HL-60 (cell line): ENCODE measurements around the gene VWA5B2.

Experiments used
- DNase-seq, 2 experiments: peaks; one replicate each; pipeline ENCODE4 v3.0.0-alpha.2; 2010 to 2020; ENCODE audit warnings: low read depth in 1 of 2, low spot score in 1 of 2
- H3K27ac ChIP-seq: fragments of 250-450 bp; sonication (Bioruptor Pico); replicated peaks from 2 replicates; pipeline ENCODE4 v1.5.1; 2020; ENCODE audit warnings: mild to moderate bottlenecking, moderate library complexity
- H3K27me3 ChIP-seq: fragments of 250-450 bp; sonication (Bioruptor Pico); 2 replicates; pipeline ENCODE4 v1.5.1; 2021; ENCODE audit warnings: mild to moderate bottlenecking, moderate library complexity; ENCODE audit not compliant: insufficient read depth, poor library complexity, severe bottlenecking
- H3K4me3 ChIP-seq: replicated peaks from 2 replicates; pipeline ENCODE4 v1.5.1; 2011; ENCODE audit warnings: mild to moderate bottlenecking, control low read depth, low read length; ENCODE audit not compliant: insufficient read depth
- GABPA ChIP-seq: IDR thresholded peaks from 2 replicates; pipeline ENCODE4 v1.6.1; 2012; ENCODE audit warnings: low read depth
- POLR2AphosphoS5 ChIP-seq: IDR thresholded peaks from 2 replicates; pipeline ENCODE4 v1.6.1; 2012; ENCODE audit warnings: low read depth
- REST ChIP-seq: IDR thresholded peaks from 2 replicates; pipeline ENCODE4 v1.6.1; 2012; ENCODE audit warnings: low read depth; ENCODE audit not compliant: insufficient replicate concordance
- SPI1 ChIP-seq: IDR thresholded peaks from 2 replicates; pipeline ENCODE4 v1.6.1; 2012; ENCODE audit warnings: low read depth, mild to moderate bottlenecking, borderline replicate concordance
- TF ChIP-seq, protein P1 (sequence below): IDR thresholded peaks from one replicate; pipeline ENCODE4 v1.5.1; 2011; ENCODE audit warnings: low read length, control low read depth, inconsistent platforms; ENCODE audit not compliant: insufficient read depth

Gene VWA5B2

DNA sequence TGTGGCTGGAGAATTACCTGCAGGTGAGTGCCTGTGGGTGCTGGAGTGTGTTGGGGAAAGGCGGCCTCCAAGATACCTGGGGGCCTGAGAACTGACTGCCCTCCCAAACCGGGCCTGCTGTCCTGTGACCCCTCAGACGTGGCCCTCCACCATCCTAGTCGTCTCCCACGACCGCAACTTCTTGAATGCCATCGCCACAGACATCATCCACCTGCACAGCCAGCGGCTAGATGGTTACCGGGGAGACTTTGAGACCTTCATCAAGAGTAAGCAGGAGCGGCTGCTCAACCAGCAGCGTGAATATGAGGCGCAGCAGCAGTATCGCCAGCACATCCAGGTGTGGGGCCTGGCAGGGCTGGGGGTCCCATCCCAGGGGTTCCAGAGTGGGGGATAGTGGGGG, 40.0 kb upstream of the VWA5B2 start:
- Histone ChIP-seq H3K27ac (no peak overlapping the region), H3K4me3 (no peak overlapping the region), H3K27me3 (no peaks in the 10 kb centered on the region)
- no peak for DNase-seq
- TF ChIP-seq, protein P1, sequence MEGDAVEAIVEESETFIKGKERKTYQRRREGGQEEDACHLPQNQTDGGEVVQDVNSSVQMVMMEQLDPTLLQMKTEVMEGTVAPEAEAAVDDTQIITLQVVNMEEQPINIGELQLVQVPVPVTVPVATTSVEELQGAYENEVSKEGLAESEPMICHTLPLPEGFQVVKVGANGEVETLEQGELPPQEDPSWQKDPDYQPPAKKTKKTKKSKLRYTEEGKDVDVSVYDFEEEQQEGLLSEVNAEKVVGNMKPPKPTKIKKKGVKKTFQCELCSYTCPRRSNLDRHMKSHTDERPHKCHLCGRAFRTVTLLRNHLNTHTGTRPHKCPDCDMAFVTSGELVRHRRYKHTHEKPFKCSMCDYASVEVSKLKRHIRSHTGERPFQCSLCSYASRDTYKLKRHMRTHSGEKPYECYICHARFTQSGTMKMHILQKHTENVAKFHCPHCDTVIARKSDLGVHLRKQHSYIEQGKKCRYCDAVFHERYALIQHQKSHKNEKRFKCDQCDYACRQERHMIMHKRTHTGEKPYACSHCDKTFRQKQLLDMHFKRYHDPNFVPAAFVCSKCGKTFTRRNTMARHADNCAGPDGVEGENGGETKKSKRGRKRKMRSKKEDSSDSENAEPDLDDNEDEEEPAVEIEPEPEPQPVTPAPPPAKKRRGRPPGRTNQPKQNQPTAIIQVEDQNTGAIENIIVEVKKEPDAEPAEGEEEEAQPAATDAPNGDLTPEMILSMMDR: no peak
- TF ChIP-seq SPI1: no peak
- TF ChIP-seq GABPA: no peak
- TF ChIP-seq POLR2AphosphoS5: no peak
- TF ChIP-seq REST: no peak

GRCh38 chr3:184192889-184193288, 36.5 kb upstream of the VWA5B2 start:
- DNase-seq: no peak
- H3K4me3 ChIP-seq: no peak overlapping the region
- no peaks in the 10 kb centered on the region for H3K27me3 ChIP-seq
- TF ChIP-seq, protein P1: no peak
- TF ChIP-seq GABPA (no peak), SPI1 (no peak), POLR2AphosphoS5 (no peak), REST (no peak)
- H3K27ac ChIP-seq: no peak overlapping the region

GRCh38 chr3:184193991-184194539, 35.3 kb upstream of the VWA5B2 start:
- TF ChIP-seq, protein P1: no peak
- TF ChIP-seq SPI1 (no peak), POLR2AphosphoS5 (no peak)
- H3K4me3 ChIP-seq: no peak overlapping the region

DNA sequence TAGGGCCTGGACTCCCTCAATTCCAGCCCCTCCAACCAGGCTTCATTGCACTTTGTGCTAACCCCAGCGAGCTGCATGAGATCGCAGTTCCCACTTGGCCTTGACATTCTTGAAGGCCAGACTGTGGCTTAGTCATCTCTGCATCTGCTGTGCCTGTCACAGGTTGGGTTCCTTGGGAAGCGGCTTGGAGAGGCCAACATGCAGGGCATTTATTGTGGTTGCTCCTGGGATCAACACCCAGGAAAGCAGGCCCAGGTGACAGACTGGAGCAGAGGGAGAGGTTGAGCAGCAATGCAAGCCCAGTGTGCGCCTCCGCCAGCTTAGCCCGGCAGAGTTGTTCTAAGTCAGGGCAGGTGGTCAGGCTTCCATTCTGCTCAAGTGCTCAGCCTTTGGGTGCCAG, 32.8 kb upstream of the VWA5B2 start:
- TF ChIP-seq REST (no peak), GABPA (no peak), SPI1 (no peak), POLR2AphosphoS5 (no peak)
- TF ChIP-seq, protein P1: no peak
- no peak for DNase-seq
- no peaks in the 10 kb centered on the region for H3K27me3 ChIP-seq

More at GRCh38 chr3:184193991-184194539, 35.3 kb upstream of the VWA5B2 start:
- H3K27ac ChIP-seq: no peak overlapping the region
- no peaks in the 10 kb centered on the region for H3K27me3 ChIP-seq
- no peak for DNase-seq

More for the DNA sequence above, 32.8 kb upstream of the VWA5B2 start:
- Histone ChIP-seq H3K27ac (no peak overlapping the region), H3K4me3 (no peak overlapping the region)
